CD4-positive, alpha-beta T cell treated with Interleukin-4 for 4 hours (primary cell): Measurements from ENCODE around the gene MFAP1.

ENCODE experiments used
- DNase-seq: peaks from one replicate; pipeline ENCODE4 v3.0.0-alpha.2; 2020

The MFAP1 gene

DNA sequence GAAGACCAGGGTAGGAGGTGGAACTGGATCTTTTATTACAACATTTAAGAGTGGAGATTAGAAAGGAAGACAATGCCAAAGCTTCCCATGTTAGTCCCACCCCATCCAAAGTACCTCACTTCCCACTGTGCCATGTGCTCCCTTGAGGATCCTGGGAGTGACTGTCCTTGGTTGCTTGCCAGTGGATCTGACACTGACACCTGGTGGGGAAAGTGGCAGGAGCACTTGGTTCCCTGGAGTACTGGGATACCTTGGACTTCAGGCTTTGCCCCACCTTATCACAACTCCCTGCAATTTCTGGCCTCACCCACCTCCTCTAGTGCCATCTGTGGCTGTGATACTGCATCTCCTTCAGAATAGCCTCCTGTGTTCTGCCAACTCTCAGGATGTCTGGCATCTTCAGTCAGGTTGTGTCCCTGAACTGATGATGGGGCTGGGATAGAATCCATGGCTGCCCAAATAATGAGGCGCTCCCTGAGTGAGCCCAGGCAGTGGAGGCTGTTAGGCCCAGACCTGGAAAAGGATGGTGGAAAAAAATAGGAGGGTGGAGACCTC lies 49.0 kb downstream of the MFAP1 start:
- no peak for DNase-seq

DNA sequence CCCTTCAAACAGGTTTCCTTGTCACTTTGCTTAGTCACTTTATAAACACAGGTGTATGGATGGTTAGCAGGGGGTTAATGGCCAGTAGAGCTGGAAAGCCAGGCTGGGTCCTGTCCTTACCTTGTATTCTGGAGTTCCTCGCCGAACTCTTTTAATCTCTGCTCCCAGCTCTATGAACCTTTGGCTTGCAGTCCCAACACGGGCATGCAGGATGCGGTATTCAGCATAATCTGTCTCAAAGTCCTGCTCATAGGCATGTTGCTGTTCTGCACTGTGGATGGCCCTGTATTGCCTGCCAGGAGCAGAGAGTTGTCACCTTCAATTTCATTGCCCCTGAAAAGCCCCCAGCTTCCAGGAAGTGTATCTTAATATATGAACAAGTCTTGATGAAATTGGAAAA lies 50.4 kb downstream of the MFAP1 start:
- no peak for DNase-seq

DNA sequence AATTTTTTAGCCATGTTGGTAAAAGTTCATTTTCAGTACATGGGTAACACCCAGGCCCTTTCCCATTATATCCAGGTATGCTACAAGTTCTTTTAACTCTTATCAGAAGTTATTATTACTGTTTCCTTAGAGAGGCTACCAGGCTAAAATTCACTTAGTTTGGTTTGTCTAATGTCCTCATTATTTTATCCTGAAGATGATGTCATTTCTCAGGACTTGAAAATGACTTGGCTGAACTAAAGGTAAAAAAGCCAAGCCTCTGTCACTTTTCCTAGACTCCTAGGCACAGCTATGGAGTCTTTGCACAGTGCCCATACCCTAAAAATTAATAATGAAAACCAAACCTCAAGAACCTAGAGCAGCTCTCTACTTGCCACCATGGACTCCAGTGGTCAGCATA lies 51.9 kb downstream of the MFAP1 start:
- DNase-seq = no peak

DNA sequence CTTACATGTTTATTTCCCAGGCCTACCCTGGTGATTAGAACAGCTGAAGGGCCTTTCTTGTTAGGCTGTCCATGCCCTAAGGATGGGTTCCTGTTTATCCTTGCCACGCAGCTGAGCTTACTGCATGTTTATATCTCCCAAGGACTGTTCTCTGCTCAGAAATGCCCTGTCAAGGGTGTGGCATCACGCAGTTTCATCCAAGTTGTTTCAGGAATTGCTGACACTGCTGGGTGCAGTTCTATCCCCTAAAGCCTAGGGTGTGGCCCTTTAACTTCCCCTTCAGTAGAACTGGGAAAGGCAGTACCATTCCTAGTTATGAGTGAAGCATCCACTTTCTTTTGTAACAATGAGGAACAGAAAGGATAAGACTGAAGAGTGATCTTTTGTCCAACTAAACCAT lies 52.7 kb downstream of the MFAP1 start:
- no peak for DNase-seq

DNA sequence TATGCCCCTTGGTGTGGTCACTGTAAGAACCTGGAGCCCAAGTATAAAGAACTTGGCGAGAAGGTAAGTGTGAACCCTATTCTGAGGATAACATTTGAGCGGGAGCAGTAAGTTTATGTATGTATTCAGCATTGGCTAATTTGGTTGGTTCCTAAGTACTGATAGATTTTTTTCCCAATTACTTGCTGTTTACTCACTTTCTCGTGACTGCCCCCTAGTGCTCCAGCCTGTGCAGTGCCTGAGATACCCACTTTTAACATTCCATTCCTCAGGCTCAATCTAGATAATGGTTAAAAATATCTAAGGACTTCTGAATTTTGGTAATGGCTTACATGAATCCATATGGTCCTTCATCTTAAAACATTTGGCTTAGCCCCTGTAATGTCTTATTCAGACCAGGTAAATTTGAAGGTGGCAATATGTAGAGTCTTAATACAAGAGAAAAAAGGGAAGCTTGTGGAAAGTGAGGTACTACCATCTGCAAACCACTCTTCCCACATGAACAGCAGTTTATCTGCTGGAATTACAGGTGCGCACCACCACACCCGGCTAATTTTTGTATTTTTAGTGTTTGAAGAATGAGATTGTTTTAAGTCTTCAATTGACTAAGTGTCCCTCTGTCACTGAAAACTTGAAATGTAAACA lies 54.8 kb downstream of the MFAP1 start:
- peak; percentile 64 for DNase-seq

DNA sequence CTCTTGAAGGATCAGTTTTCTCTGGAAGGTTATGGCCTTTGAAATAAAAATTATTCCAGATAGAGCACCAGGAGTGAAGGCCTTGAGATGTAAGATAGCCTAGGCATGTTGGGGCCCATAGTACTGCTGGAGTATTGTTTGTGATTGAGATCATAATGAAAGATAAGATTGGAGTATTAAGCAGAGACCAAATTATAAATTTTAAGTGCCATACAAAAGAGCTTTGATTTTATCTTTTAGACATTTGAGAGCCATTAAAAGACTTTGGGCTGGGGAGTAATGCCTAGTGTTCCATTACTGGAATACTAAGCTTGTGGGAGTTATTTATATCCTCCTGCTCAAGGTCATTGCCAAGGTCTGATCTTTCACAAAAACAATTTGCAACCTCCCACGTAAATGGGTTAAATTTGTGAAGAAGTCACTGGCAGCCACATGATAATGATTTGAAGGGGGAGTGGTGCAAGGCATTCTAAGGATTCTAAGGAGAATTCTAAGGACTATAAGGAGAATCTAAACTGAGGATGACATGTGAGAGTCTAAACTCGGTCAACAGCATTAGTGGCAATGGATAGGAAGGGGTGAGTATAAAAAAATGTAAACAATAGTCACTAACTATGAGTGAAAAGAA lies 60.6 kb downstream of the MFAP1 start:
- no peak for DNase-seq

DNA sequence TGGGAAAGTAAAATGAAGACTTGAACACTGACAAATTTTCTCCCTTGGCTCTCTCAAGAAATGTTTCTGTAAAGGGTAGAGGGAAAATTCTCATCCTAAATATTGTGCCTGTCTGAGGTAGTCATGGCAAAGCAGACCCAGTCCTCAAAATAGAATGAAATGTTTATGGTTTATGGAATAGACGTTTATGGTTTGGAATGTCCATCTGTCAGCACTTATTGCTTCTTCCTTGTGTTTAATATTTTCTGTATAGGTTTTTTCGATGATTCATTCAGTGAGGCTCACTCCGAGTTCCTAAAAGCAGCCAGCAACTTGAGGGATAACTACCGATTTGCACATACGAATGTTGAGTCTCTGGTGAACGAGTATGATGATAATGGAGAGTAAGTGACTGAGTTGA lies 61.7 kb downstream of the MFAP1 start:
- DNase-seq = no peak
